ENCODE measurements around the gene KIF3B.
"Not testable (repeated sequence)": the region's sequence is repeated elsewhere in the genome, so short reads cannot be mapped to it uniquely, and the experiment has no call there.

The KIF3B gene

DNA sequence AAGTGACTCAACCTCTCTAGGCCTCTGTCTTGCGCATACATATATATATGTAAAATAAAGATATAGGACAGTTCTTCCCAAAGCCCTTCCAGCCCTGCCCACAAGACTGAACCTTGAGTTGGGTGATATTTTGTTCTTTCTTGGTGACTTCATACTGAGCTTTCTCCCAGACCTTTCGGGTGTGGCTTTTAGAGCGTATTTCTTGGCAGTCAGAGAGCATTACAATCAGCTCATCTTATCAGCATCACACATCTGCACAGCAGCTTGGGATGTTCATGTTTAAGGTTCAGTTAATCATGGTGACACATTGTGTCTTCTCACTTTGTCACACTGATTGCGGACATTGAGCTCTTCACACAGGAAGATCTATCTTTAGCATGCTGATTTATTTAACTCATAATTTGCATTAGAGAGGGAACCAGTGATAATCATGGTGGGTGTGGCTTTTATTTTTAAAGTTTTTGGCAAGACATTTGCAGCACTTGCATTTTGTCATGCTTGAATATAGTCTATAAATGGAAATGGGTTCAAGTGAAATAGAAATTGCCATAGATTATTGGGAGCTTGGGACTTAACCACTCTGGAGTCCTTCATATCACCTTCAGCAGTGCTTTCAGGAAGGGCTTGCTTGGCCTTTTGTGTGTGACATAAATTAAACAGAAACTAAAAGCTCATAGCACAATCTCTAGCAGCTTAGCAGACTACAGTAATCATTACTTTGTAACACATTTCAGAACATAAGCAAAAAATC, 8.3 kb downstream of the KIF3B start:
- no peak overlapping the region for H3K4me3 ChIP-seq (replicated peaks; ENCODE audit: low read depth, low read length)
- TF ChIP-seq, protein P1, sequence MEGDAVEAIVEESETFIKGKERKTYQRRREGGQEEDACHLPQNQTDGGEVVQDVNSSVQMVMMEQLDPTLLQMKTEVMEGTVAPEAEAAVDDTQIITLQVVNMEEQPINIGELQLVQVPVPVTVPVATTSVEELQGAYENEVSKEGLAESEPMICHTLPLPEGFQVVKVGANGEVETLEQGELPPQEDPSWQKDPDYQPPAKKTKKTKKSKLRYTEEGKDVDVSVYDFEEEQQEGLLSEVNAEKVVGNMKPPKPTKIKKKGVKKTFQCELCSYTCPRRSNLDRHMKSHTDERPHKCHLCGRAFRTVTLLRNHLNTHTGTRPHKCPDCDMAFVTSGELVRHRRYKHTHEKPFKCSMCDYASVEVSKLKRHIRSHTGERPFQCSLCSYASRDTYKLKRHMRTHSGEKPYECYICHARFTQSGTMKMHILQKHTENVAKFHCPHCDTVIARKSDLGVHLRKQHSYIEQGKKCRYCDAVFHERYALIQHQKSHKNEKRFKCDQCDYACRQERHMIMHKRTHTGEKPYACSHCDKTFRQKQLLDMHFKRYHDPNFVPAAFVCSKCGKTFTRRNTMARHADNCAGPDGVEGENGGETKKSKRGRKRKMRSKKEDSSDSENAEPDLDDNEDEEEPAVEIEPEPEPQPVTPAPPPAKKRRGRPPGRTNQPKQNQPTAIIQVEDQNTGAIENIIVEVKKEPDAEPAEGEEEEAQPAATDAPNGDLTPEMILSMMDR (IDR thresholded peaks at IDR 0.05; ENCODE audit: low read length, missing control alignments): no peak
- DNase-seq (ENCODE audit: low read depth): no peak

DNA sequence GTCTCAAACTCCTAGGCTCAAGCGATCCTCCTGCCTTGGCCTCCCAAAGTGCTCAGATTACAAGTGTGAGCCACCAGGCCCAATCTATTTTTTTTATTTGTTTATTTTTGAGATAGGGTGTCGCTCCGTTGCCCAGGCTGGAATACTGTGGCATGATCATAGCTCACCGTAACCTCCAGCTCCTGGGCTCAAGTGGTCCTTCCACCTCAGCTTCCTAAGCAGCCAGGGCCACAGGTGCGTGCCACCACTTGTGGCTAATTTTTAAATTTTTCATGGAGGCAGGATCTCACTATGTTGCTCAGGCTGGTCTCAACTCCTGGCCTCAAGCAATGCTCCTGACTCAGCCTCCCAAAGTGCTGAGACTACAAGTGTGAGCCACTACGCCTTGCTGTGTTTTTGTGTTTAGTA, 9.8 kb downstream of the KIF3B start:
- TF ChIP-seq, protein P1 (IDR thresholded peaks at IDR 0.05; ENCODE audit: low read length, missing control alignments): no peak
- no peak overlapping the region for H3K4me3 ChIP-seq (replicated peaks; ENCODE audit: low read depth, low read length)
- no peak for DNase-seq (ENCODE audit: low read depth)

DNA sequence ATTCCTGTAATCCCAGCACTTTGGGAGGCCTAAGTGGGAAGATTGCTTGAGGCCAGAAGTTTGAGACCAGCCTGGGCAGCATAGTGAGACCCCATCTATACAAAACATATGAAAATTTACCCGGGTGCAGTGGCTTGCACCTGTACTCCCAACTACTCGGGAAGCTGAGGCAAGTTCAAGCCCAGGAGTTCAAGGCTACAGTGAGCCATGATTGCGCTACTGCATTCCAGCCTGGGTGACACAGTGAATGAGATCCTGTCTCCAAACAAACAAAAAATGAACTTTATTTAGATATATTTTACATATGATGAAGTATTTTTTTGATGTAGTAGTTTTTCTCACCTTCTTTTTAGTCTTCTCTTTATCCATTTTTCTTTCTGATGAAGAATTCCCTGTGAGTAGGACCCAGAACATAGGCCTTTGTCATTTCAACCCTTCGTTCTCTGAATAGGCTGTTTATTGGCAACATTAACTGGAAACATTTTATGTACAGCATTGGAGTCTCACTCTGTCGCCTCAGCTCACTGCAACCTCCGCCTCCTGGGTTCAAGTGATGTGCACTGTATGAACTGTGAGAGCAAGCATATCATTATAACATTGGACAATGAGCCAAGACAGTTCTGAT, 10.9 kb downstream of the KIF3B start:
- DNase-seq (ENCODE audit: low read depth): no peak
- TF ChIP-seq, protein P1 (IDR thresholded peaks at IDR 0.05; ENCODE audit: low read length, missing control alignments): no peak

DNA sequence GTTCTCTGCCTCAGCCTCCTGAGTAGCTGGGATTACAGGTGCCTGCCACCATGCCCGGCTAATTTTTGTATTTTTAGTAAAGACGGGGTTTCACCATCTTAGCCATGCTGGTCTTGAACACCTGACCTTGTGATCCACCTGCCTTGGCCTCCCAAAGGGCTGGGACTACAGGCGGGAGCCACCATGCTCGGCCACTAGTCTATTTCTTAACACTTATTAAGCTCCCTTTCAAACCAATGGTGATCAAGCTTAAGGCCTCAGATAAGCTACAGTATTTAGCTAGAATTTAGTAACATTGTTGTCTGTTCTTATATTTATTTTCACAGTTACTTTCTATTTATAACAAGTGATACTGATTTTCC, 11.8 kb downstream of the KIF3B start:
- not testable (repeated sequence) for H3K4me3 ChIP-seq (replicated peaks; ENCODE audit: low read depth, low read length); DNase-seq (ENCODE audit: low read depth)

More for the DNA sequence above, 10.9 kb downstream of the KIF3B start:
- H3K4me3 ChIP-seq (replicated peaks; ENCODE audit: low read depth, low read length): no peak overlapping the region

DNA sequence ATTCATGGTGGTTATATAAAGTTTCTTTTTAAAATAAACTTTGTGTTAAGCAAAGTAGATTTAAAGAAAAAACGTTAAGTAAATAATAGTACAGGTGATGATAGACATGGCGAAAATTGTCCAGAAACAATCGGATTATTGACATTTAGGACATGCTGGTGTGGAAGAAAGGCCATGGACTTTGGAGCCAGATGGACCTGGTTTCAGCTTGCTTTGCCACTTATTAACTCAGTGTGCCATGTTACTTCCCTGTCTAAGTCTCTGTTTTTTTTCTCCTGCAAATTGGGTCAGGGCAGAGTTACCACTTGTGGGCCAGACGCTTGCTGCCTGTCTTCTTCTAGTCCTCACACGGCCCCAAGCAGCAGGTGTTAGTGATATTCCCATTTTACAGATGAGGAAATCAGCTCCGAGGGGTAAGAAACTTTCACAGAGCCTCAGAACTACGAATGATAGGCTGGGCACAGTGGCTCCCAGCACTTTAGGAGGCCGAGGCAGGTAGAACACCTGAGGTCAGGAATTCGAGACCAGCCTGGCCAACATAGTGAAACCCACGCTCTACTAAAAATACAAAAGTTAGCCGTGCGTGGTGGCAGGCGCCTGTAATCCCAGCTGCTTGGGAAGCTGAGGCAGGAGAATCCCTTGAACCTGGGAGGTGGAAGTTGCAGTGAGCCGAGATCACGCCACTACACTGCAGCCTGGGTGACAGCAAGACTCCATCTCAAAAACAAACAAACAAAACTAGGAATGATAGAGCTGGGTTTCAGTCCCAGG, 12.4 kb downstream of the KIF3B start:
- no peak for DNase-seq (ENCODE audit: low read depth)
- no peak overlapping the region for H3K4me3 ChIP-seq (replicated peaks; ENCODE audit: low read depth, low read length)
- TF ChIP-seq, protein P1 (IDR thresholded peaks at IDR 0.05; ENCODE audit: low read length, missing control alignments): no peak

DNA sequence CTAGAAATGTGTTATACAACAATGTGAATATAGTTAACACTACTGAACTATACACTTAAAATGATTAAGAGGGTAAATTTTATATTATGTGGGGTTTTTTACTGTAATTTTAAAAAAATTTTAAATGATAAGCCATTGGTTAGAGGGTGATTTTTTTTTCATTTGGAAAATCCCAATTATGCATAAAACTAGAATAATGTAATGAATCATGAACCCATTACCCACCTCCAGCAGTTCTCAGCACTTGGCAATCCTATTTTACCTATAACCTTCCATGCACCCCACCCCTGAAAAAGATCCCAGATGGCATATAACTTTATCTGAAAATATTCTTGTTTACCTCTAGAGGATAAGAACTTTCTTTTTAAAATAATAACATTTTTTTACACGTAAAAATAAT, 13.7 kb downstream of the KIF3B start:
- TF ChIP-seq, protein P1 (IDR thresholded peaks at IDR 0.05; ENCODE audit: low read length, missing control alignments): no peak
- no peak overlapping the region for H3K4me3 ChIP-seq (replicated peaks; ENCODE audit: low read depth, low read length)
- DNase-seq (ENCODE audit: low read depth): no peak

DNA sequence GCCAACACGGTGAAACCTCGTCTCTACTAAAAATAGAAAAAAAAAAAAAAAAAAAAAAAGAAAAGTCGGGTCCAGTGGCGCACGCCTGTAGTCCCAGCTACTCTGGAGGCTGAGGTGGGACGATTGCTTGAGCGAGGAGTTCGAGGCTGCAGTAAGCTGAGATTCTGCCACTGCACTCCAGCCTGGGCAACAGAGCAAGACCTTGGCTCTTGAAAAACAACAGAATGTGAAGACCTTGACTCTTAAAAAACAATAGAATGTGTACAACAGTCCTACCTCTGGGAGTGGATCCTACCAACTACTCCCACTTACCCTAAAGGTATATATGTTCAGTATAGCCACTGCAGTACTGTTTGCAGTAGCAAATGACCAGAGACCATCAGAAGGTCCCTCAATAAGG, 15.1 kb downstream of the KIF3B start:
- no peak for DNase-seq (ENCODE audit: low read depth)
- TF ChIP-seq, protein P1 (IDR thresholded peaks at IDR 0.05; ENCODE audit: low read length, missing control alignments): no peak
- no peak overlapping the region for H3K4me3 ChIP-seq (replicated peaks; ENCODE audit: low read depth, low read length)
